Ovary (tissue), 9 donors: ENCODE data around the gene PAK6. TPM values are rescaled to one million over a fixed set of nuclear protein-coding genes. Genes with fewer than 3 reads are reported as not detected.

ENCODE experiments used
- DNase-seq, 5 donors: peaks; one replicate each; pipeline ENCODE4 v3.0.0-alpha.2; 2019 to 2020
- H3K27ac ChIP-seq, 2 donors: fragments of 200-600 bp; one replicate each; pipeline versions ENCODE4 v1.5.1 to v1.8.0; 2019 to 2022
- H3K27me3 ChIP-seq: fragments of 200-600 bp; one replicate; pipeline ENCODE4 v1.8.0; 2022
- H3K36me3 ChIP-seq: fragments of 200-600 bp; sonication (generic); one replicate; pipeline ENCODE4 v1.5.1; 2019
- H3K4me1 ChIP-seq: one replicate; pipeline ENCODE4 v1.8.1; 2013; ENCODE audit warnings: mild to moderate bottlenecking, moderate library complexity; ENCODE audit not compliant: insufficient read depth
- H3K4me3 ChIP-seq: fragments of 200-600 bp; sonication (generic); one replicate; pipeline ENCODE4 v1.5.1; 2017
- H3K9me3 ChIP-seq, 2 donors: fragments of 200-600 bp in 1 of 2; sonication (generic) in 1 of 2; one replicate each; pipeline versions ENCODE4 v1.5.1 to v1.8.1; 2013 to 2019; ENCODE audit warnings: mild to moderate bottlenecking in 1 of 2, moderate library complexity in 1 of 2
- CTCF ChIP-seq, 3 donors: fragments of 450-650 bp in 2 of 3; fragments of 200-600 bp in 1 of 3; IDR thresholded peaks; one replicate each; pipeline versions ENCODE4 v1.5.1 to v1.8.0; 2016 to 2022; ENCODE audit warnings: antibody characterized with exemption in 3 of 3, mild to moderate bottlenecking in 1 of 3
- EP300 ChIP-seq: sonication (generic); formaldehyde crosslinking; IDR thresholded peaks from one replicate; pipeline ENCODE4 v1.6.1; 2017; ENCODE audit warnings: antibody characterized with exemption
- POLR2A ChIP-seq: fragments of 450-650 bp; IDR thresholded peaks from one replicate; pipeline ENCODE4 v1.6.1; 2017; ENCODE audit warnings: antibody characterized with exemption, mild to moderate bottlenecking, moderate library complexity
- WGBS, 3 donors: extraction: QIAGEN DNeasy Blood & Tissue Kit in 1 of 3; methylation state at CpG; one replicate each; pipeline versions ENCODE4 v1.1.5 to v1.1.7; 2013 to 2017; 5-methylcytosine and 5-hydroxymethylcytosine counted together
- intact Hi-C, 4 donors: fragments of 100-400 bp; cut with DNase I; formaldehyde crosslinking; loops; one replicate each; pipeline versions ENCODE4 v1.11.0 to v1.15.1; 2022 to 2023
- polyA plus RNA-seq, 2 donors: library from polyadenylated mRNA; stranded (reverse); fragments of 200-250 nt in 1 of 2; fragments of 350-450 nt in 1 of 2; fragmentation: Illumina TruSeq in 1 of 2; extraction: RNeasy Lipid Tissue Mini Kit (QIAGEN cat#74804) in 1 of 2; gene quantifications; one replicate each; pipeline ENCODE4 v1.2.3, GENCODE V29; 2013 to 2014
- total RNA-seq, 7 donors: library from RNA; depleted of rRNA in 2 of 7; stranded (reverse); fragments of >200 nt in 2 of 7; fragmentation: NEBNext Ultra II Directional in 3 of 7; extraction: Animal tissue kit (Norgen Biotek cat#: 25700) in 3 of 7; gene quantifications; one replicate each; pipeline versions ENCODE4 v1.1.0 to v1.2.4, GENCODE V29; 2016 to 2023
- donor health status: DM: no; HTN: no; CAD: no; lungs with moderate emphysema.
- donor health status: DM: no; HTN: no; CAD: no.
- donor health status: Bipolar disorder and iron deficiency.
- donor health status: DM: yes; HTN: yes; CAD: no.
- donor health status: DM: no; HTN: no; CAD: no.
- donor health status: DM: yes; HTN: yes; CAD: no.

The PAK6 gene
- total and polyA plus RNA-seq, 9 donors = 0.36 to 6.7 (median 1.5) TPM

GRCh38 chr15:40277471-40277870 is 38.6 kb downstream of the PAK6 start:
- Histone ChIP-seq H3K4me1 (peaks cover 6% of the 10 kb centered on the region), H3K9me3 (no peaks in the 10 kb centered on the region), H3K27ac (no peak overlapping the region), H3K36me3 (no peaks in the 10 kb centered on the region), H3K4me3 (no peak overlapping the region), H3K27me3 (peaks cover 2% of the 10 kb centered on the region)
- intact Hi-C loops = loop anchor here in 1 of 4 donors (10.0 kb wide), 1 partner anchor 233 kb away; no protein-coding TSS in a partner anchor
- 40 to 46% (median 44%) methylated on average over 16 of the region's 16 CpGs for WGBS, 3 donors
- DNase-seq = no peak
- TF ChIP-seq POLR2A (no peak), CTCF (IDR thresholded peaks at IDR 0.05) (no peak), EP300 (no peak)

GRCh38 chr15:40278026-40278425 is 39.2 kb downstream of the PAK6 start:
- TF ChIP-seq EP300 = no peak
- no peak for TF ChIP-seq CTCF (IDR thresholded peaks at IDR 0.05)
- TF ChIP-seq POLR2A = no peak
- no peaks in the 10 kb centered on the region for H3K36me3 ChIP-seq
- no peaks in the 10 kb centered on the region for H3K9me3 ChIP-seq
- H3K27me3 ChIP-seq = peaks cover 6% of the 10 kb centered on the region
- intact Hi-C loops = loop anchor here in 1 of 4 donors (10.0 kb wide), 1 partner anchor 233 kb away; no protein-coding TSS in a partner anchor
- DNase-seq = no peak
- no peak overlapping the region for H3K4me3 ChIP-seq
- H3K27ac ChIP-seq = no peak overlapping the region
- WGBS, 3 donors = 43 to 60% (median 52%) methylated on average over 9 to 10 of the region's 10 CpGs
- peaks cover 9% of the 10 kb centered on the region for H3K4me1 ChIP-seq

- Histone ChIP-seq H3K4me1 (peaks cover 9% of the 10 kb centered on the region), H3K27me3 (peaks cover 9% of the 10 kb centered on the region), H3K27ac (no peak overlapping the region), H3K36me3 (no peaks in the 10 kb centered on the region), H3K4me3 (no peak overlapping the region), H3K9me3 (no peaks in the 10 kb centered on the region)
- intact Hi-C loops = loop anchor here (2.0 to 10.0 kb wide), 5 partner anchors 85 to 235 kb away; no protein-coding TSS in a partner anchor
- TF ChIP-seq CTCF (IDR thresholded peaks at IDR 0.05) = peak; percentile 82 to 97 (median 89)
- TF ChIP-seq EP300 = no peak
- TF ChIP-seq POLR2A = no peak
- 12 to 13% (median 13%) methylated on average over 36 to 40 of the region's 40 CpGs for WGBS, 3 donors
- peak; percentile 68 to 86 (median 82) for DNase-seq
Measured at GRCh38 chr15:40279437-40280141, 40.7 kb downstream of the PAK6 start.

- WGBS, 3 donors = 23 to 42% (median 36%) methylated on average over 30 of the region's 30 CpGs
- Histone ChIP-seq H3K27ac (no peak overlapping the region), H3K4me3 (no peak overlapping the region), H3K9me3 (no peaks in the 10 kb centered on the region), H3K4me1 (peaks cover 9% of the 10 kb centered on the region), H3K36me3 (no peaks in the 10 kb centered on the region), H3K27me3 (peaks cover 9% of the 10 kb centered on the region)
- no peak for DNase-seq
- no peak for TF ChIP-seq POLR2A
- no peak for TF ChIP-seq EP300
- TF ChIP-seq CTCF (IDR thresholded peaks at IDR 0.05) = no peak
- intact Hi-C loops = loop anchor here (2.0 to 10.0 kb wide), 4 partner anchors 84 to 142 kb away; no protein-coding TSS in a partner anchor
Measured at GRCh38 chr15:40280260-40281056, 41.6 kb downstream of the PAK6 start.
